NCI-H2029 (cell line): ENCODE measurements around the gene ACADL.

Experiments
- DNase-seq: peaks from one replicate; lab custom pipeline; 2025; lab: John Stamatoyannopoulos, UW

ACADL gene

DNA sequence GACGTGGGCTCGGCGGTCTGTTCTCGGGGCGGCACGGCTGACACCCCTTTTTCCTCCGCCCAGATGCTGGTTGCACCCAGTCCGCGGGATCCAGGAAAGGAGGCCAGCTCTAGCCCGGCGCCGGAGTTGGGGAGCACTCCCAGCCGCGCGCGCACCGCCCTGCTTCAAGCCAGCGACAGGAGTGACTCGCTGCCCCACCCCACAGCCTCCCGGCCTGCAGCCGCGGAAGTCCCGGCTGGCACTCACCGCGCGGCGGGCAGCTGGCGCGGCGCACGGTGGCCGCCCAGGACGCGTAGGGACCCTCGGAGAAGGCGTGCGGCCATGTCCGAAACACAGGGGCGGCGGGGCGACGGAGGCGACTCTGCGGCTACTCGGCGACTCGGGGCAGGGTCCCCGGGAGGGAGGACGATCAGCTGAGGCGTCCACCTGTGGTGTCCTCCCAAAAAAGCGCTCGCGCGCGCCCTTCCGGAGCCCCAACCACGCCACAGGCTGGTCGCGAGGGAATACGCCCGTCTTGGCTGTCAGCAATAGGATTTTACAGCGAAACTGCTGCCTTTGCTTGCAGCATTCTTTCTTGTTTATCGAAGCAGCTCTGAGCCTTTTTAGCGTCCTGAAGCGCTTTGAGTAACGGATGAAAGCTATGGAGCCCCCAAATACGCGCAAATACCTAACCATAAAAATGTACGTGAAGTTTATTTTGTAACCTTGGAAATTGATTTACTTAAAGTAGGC lies at the start of gene ACADL:
TSS of gene ACADL (minus strand) at position 507 of the 732 bp plus-strand sequence. CDS start at position 323, 184 bp downstream.
- DNase-seq: peak; percentile 10

DNA sequence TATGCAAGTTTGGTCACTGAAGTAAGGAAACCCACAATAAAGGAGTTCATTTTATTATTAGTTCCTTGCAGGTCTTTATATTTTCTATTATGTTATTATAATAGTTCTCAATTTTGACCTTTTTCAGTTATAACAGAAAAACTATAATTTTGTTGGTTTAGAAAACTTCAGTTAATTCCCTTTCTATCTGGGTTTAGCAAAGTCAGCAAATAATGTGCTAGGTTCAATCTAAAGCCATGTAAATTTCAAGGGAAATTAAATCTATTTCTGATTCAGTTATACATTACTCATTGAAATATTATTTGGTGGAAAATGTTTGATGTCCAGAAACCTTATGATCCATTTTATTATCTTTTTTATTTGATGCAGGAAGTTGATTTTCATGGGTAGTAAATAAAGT lies 46.1 kb upstream of the ACADL start:
- DNase-seq: no peak

DNA sequence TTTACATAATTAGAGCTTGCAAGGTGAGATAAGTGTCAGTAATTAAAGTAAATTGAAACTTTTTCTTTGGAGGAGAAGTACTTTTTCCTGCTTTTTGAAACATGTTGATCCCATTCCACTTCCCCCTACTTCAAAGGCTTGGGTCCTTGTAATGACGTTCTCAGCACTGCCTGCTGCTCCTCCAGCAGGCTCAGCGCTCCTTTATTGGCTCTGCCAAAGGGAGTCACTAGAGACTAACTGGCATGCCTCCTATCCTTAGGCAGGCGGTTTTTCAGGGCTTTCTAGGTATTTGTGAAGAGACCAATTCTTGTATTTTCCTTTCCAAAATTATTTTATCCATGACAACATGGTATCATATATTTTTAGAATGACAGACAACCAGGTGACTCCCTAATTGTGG lies 43.9 kb upstream of the ACADL start:
- no peak for DNase-seq

DNA sequence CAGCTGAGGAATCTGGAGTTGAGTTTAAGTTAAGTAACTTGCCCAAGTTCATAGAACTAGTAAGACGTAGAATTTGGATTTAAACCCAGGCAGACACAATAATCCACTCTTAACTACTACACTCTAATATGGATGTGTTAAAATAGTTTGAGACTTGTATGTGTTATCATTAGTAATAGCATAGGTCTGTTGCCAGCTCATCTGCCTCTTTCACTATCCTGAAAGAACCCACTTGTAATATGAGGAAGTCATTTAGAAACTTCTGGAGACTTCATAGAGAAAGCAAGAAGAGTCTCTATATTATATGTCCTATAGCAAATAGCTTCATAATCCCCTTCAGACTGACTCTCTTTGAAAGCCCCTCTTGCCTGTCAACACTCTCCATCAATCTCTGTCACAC lies 43.0 kb upstream of the ACADL start:
- no peak for DNase-seq

DNA sequence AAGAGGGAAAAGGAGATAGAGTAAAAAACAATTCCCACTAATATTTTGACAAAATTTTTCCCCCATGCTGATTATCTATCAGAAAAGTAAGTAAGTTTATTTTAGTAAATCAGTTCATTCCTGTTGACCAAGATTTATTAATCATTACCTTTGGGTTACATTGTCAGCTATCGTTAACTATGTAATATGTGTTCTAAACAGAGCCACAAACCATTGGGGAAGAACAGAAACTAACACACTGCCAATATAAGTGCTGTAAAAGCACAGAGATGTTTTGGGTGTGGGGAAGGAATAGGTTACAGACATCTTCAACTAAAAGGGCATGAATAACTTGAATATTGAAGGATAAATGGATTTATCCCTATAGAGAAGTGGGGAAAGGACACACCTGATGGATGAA lies 42.5 kb upstream of the ACADL start:
- no peak for DNase-seq

DNA sequence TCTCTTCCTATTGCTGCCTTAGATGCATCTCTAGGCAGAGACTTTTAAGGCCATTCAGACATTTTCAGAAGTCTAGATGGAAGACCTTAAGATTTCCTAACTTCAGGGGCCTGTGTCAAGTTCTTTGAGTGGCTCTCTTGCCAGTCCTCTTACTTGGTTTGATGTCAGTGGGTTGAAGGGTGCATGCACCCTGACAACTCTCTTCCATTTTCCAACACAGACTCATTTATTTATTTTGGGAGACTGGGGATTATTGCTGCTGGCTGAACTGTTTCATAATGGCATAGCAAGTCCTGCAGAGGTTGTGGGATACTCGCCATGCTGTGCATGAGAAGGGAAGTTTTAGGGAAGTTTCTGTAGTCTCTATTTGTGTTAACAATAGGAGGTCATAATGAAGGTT lies 39.0 kb upstream of the ACADL start:
- DNase-seq: no peak

DNA sequence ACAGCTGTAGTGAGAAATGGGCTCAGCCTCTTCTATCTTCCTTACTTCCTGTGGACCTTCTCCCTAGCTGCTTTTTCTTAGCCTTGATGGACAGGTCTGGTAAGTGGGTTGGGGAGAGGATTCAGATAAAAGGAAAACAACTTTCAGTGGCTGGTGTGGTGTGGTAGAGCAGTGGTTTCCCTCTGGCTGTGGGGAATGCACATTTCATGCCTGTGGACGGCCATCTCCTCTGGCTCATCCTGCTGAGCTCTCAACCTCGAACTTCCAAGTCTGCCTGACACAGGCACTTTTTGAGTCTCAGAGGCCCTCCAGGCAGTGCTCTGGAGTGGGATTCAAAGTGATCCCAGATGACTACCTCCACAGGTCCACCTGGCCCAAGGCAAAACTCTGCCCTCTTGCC lies 38.6 kb upstream of the ACADL start:
- DNase-seq: no peak

DNA sequence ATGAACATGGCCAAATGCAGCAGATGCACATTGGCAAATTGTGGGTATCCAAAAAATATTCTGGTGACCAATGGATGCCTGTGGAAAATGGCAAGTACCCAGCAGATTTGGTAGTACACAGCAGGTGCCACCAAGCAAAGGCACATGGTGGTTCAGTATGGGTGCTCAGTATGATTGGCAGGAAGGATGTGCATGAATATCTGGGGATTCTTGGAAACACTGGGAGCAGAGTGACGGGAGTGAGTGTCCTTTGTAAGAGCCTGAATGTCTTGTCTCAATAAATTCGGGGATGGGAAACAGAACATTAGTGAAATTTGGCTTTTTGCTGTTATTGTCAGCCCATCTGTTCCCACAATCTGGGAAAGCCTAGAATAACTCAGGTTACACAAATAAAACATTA lies 36.8 kb upstream of the ACADL start:
- DNase-seq: no peak

DNA sequence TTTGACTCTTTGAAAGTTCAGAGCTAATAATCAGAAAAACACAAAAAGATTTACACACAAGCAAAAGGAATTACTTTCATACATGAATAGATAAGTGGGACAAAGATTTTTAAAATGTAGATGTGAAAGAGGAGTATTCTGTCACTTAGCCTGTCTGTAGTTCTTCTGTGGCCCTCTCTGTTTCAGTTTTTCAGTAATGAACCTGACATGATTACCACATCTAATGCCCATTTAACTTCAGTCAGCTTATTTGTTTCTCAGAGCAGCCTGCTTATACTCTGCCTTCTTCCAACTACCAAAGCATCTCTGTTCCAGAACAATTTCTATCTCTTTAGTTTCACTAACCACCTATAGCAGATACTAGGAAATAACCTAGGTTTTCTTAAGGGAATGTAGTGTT lies 34.4 kb upstream of the ACADL start:
- no peak for DNase-seq

DNA sequence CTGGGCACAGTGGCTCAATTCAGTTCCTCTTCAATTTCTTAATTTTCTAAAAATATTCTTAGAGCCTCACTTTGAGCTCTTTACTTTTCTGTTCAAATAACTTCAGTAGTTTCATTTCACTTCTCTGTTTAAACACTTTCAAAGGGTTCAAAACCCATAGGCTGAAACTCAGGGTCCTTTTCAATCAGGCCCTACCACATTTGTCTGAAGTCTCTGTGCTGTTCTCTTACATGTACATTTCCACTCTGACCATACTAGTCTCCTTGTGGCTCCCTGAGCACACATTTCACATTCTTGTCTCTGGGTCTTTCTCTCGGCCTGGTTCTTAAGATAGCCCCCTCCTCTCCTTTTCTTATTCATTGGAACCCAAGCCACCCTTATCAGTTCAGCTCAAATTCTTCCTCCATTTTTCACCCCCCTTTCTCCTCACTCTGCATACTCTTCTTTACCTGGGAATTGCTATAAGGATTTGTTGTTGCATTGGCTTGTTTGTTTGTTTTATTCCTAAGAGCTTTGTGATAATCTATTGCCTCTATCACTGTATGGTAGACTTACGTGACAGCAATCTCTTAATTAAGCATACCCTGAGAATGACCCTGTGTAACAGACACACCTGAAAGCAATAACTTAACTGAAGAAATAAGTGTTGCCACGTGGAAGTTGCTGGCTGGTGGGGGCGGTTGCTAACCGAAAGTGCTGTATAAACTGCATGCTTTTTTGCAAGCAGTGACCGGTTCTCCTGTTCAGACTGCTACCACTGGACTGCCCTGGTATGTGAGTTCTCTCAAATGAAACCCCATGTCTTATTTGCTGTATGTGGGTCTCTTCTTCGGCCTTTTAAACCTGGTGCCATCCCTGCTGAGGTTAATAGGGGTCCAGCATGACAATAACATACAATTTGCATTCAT lies 27.7 kb upstream of the ACADL start:
- DNase-seq: no peak

DNA sequence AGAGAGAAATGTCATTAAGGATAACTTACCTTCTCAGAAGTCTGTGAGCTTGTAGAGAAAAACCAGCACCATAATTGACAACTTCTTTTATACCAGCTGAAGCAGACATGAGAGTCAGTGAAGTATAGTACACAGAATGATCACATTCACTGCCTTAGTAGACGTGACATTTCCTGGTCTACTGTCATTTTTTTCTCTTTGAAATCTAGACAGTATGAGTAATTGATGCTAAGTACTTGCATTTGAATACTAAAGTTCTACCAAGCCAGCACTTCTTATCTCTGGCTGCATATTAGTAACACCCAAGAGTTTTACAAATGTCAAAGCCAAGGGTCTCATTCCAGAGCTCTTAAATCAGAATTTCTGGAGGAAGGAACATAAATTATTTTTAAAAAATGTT lies 25.4 kb upstream of the ACADL start:
- no peak for DNase-seq

DNA sequence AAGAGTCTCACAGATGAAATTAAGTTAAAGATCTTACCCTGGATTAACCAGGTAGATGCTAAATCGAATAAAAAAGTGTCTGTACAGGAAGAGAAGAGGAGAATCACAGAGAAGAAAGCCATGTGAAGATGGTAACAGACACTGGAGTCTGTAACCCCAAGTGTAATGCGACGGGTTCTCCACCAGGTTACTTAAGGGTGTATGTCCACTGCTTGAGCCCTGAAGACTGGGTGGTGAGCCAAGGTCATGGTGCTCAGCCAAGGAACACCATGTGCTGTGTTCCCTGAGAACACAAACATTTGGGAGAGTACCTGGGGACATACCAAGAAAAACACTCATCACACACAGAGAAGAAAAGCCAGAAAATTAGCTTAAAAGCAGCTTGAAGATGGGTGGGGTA lies 8.2 kb upstream of the ACADL start:
- no peak for DNase-seq

DNA sequence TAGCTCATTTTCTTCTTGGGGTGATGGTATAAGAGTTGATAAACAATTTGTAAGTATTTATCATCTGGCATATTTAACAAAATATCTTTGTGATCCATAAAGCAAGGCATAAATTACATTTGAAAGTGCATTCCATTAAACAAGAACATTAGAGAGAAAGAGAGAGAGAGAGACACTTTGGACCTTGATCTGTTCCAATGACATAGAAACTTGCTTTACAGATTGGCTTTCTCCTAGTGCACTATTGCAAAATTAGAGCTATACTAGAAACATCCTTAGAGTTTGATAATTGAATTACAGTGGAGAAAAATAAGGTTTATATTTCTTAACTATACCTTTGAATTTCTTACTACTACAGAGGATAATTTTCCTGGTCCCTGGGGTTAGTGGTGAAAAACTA lies 5.7 kb upstream of the ACADL start:
- DNase-seq: no peak

DNA sequence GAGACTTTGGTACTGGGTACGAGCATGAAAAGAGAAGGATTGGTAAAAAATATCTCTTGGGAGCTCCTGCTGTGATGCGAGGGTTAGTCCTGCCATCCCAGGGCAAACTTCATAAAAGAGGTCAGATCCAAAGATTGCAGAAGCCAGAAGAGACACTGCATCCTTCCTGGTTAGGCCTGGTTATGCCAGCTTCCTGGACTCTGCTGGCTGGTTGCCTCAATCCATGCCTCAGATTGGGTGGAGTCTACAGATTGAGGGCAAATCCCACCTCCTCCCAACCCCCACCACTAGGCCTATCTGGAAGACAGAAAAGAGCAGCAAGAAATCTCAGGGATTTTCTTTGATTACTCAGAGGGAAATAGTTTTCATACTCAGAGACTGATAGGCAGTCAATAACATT lies 5.3 kb upstream of the ACADL start:
- no peak for DNase-seq

DNA sequence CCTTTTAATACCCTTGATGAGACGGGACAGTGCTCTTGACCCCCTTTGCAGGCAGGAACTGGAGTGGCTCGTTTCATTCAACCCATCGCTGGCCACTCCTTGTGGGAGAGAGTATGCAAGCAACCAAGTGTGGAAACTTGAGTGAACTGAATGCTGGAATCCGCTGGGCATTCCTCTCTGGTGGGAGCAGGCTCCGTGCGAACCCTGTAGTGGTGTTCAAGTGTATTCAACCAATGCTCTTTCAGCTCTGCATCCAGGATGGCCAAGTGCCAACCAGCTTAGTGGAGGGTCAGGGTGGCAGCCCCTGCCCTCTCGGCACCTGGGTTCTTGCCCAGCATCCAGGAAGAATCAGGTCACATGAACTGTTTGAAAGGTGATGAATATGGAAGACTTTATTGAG lies 3.3 kb upstream of the ACADL start:
- no peak for DNase-seq

DNA sequence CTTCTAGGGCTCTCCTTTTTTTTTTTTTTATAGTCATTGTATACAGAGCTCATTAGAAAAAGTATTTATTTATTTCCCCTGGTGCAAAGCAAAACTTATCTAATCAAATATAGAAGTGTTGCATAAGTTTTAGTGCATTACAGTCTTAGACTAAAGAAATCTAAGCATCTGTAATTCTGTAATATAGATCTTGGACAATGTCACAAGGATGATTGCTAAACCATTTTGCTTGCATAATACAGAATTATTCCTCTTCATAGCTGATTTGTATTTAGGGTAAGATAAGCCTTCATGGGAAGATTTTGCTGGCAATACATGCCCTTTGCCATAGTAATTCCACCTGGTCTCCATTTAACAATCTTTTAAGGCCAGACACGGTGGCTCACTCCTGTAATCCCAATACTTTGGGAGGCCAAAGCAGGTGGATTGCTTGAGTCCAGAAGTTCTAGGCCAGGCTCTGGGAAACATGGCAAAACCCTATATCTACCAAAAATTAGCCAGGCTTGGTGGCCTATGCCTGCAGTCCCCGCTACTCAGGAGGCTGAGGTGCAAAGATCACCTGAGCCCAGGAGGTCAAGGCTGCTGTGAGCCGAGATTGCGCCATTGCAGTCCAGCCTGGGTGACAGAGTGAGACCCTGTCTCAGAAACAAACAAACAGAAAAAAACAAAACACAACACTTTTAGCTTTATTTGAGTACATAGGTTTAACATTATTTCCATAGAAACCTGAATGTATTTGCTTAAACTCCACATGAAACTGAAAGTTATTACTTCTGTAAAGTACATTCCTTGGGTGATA lies 2.2 kb upstream of the ACADL start:
- no peak for DNase-seq

DNA sequence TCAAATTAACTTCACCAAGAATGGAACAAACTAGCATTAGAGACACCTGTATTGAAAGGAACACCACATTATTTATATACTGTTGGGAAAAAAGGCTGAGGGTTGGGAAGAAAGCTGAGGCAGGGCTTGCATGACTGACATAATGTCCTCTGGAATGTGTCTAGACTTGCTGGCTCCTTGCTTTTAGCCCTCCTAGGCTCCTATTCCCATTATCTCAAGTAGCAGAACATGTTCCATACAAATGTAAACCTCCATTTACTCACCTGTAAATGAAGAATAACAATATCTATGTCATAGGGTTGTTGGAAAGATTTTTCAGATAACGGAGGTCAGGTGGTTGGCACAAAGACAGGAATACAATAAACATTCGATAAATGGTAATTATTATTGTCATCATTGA lies 976 bp upstream of the ACADL start:
- DNase-seq: no peak

DNA sequence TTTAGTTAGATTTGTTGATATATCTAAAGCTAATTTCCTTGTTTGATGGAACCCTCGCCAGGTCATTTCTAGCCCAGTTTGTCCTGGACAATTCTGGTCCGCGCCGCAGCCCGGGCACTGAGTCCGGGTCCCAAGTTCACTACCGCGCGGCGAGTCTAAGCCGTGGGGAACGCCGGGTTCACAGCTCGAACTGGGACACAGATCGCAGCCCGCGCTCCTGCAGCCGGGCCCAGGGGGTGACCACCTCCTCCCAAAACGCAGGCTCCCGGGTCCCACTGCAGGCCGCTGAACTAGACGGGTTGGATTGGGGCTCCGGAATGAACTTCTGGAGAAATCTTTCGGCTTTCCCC lies 681 bp downstream of the ACADL start:
- DNase-seq: no peak

DNA sequence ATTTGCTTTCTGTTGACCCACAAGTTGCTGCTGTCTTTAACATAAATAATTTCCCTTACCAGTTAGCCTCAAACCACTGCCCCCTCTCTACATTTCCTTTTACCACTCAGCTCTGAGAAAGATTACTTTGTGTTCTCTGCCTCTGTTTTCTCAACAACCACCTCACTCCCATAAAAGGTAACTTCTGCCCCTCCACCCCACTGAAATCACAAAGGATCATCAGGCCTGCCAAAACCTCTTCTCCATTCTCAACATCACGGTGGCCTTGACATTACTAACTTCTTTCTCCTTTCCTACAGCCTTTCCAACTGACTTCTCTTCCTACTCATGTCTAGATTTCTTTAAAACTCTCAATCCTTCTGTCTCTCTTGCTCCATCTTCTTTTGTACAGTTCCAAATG lies 10.1 kb downstream of the ACADL start:
- no peak for DNase-seq

DNA sequence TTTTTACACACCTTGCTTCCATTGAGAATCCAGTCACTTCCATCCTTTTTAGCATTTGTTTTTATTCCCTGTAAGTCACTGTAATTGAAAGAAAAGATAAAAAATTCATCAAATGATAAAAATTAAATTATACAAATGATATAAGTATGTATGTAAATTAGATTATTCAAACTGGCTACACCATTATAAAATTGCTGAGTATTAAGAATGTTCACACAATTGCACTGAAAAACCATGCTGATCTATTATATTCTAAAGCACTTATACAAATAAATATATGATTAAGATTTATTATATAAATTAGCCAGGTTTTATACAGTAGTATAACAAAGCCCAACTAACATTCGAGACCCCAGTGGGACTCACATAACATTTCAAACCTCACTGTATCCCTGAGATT lies 15.1 kb downstream of the ACADL start:
- DNase-seq: no peak

DNA sequence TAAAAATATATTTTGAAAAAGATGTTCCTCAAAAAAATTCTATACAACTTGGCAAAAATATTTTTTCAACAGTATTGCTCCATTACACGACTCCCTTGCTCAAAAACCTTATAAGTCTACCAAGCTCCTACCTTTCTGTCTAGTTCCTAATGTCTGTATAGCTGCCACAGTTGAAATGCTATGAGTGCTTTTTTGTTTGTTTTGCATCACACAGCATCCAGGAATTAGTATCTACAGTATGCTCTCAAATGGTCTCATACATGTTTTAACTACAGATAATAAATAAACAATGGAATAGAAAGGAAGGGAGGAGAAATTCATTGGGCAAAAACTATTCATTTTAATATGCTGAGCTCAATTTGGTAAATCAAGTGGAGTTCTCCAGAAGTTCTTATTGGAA lies 17.3 kb downstream of the ACADL start:
- DNase-seq: no peak

DNA sequence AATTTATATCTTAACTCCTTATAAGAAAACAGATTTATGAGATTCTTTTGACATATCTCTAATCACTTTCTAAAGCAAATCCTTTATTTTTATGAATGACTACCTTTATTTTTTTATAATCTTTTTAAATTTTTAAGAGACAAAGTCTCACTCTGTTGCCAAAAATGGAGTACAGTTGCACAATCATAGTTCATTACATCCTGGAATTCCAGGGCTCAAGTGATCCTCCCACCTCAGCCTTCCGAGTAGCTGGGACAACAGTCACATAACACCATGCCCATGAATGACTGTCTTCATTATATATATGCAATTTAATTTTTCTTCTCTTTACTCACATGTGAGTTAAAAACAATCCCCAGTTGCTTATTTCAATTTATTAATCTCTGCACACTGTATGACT lies 21.7 kb downstream of the ACADL start:
- DNase-seq: no peak

DNA sequence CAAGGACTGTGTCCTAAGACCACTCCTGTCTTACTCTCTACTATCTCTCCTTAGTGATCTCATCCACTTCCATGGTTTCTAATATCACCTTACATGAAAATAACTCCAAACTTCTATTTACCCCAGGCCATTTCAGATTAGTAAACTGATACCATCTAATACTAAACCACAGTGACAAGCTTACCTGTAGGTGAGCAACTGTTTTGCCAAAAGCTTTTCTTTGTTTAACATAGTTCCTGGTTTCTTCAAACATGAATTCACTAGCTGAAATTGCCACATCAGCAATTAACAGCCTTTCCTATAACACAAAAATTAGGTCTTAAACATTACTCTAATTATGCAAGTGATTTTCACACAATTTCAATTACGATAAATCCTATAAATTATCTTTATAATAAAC lies 22.1 kb downstream of the ACADL start:
- no peak for DNase-seq
